GM18868 (cell line): ENCODE data around the gene PPP2R2C.

Experiments used
- ATAC-seq: cut with Tn5 transposase; IDR thresholded peaks from one replicate; pipeline ENCODE4 v1.9.1; 2021; ENCODE audit warnings: mild to moderate bottlenecking, moderate library complexity; ENCODE audit not compliant: unreplicated experiment

The PPP2R2C gene

GRCh38 chr4:6294705-6295421 is 177.6 kb downstream of the PPP2R2C start:
- ATAC-seq: no peak

- no peak for ATAC-seq
Measured at GRCh38 chr4:6293661-6294060, 178.8 kb downstream of the PPP2R2C start.

- ATAC-seq: no peak
Measured at GRCh38 chr4:6293097-6293445, 179.3 kb downstream of the PPP2R2C start.

- no peak for ATAC-seq
Measured at GRCh38 chr4:6292376-6293096, 179.9 kb downstream of the PPP2R2C start.

- ATAC-seq: no peak
Measured at GRCh38 chr4:6291784-6292297, 180.6 kb downstream of the PPP2R2C start.

GRCh38 chr4:6290769-6291547 is 181.5 kb downstream of the PPP2R2C start:
- no peak for ATAC-seq

- no peak for ATAC-seq
Measured at GRCh38 chr4:6290256-6290655, 182.2 kb downstream of the PPP2R2C start.

GRCh38 chr4:6288871-6289270 is 183.5 kb downstream of the PPP2R2C start:
- no peak for ATAC-seq

GRCh38 chr4:6288342-6288741 is 184.1 kb downstream of the PPP2R2C start:
- no peak for ATAC-seq

GRCh38 chr4:6287017-6287788 is 185.2 kb downstream of the PPP2R2C start:
- no peak for ATAC-seq

- ATAC-seq: no peak
Measured at GRCh38 chr4:6283282-6283681, 189.1 kb downstream of the PPP2R2C start.

GRCh38 chr4:6282314-6282771 is 190.1 kb downstream of the PPP2R2C start:
- no peak for ATAC-seq

- ATAC-seq: no peak
Measured at GRCh38 chr4:6281436-6282313, 190.7 kb downstream of the PPP2R2C start.

- no peak for ATAC-seq
Measured at GRCh38 chr4:6280365-6280996, 191.9 kb downstream of the PPP2R2C start.

GRCh38 chr4:6279582-6280289 is 192.7 kb downstream of the PPP2R2C start:
- no peak for ATAC-seq

GRCh38 chr4:6278801-6279197 is 193.6 kb downstream of the PPP2R2C start:
- peak; percentile 94 for ATAC-seq

GRCh38 chr4:6277935-6278800 is 194.2 kb downstream of the PPP2R2C start:
- no peak for ATAC-seq
